Measurements from ENCODE around the gene MAST4.

MAST4 gene

DNA sequence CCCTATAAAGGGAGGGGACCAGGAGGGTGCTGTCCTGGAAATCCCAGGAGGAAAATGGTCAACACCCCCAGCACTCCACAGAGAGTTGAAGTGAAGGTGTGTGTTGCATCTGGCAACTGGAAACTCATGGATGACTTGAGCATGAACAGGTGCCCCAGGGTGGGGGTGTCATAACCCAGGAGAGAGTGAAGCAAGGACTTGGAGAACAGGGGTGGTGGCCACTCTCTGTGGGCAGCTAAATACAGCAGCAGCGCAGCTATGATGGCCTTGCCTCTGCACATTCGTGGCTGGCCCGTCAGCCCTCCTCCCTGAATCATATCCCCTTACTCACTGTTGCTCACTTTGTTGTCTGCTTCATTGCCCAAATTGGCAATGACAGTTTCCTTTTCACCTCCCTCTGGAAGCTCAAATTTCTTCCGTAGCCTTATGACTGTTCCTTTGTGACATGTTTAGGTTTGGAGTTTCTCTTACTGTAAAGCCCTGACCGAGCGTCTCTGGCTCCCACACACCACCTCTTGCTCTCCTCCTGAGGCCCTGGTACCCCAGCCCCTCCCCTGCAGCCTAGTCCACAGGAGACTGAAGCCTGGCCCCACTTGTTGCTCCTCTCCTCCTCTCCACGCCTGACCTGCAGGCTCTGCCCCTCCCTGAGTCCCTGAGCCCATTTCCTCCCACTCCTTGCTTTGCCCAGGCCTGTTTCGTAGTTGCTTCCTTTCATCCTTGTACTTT is 414.7 kb downstream of the MAST4 start:
- no peak for DNase-seq (ENCODE audit: low read depth in 1 of 2, low spot score in 1 of 2)
- Histone ChIP-seq H3K27ac (replicated peaks) (no peak overlapping the region), H3K27me3 (ENCODE audit: insufficient read depth, poor library complexity, severe bottlenecking) (no peaks in the 10 kb centered on the region), H3K4me3 (replicated peaks; ENCODE audit: insufficient read depth, low read length) (no peak overlapping the region)
- TF ChIP-seq POLR2AphosphoS5 (IDR thresholded peaks at IDR 0.05; ENCODE audit: low read depth) (no peak), GABPA (IDR thresholded peaks at IDR 0.05; ENCODE audit: low read depth) (no peak), SPI1 (IDR thresholded peaks at IDR 0.05; ENCODE audit: borderline replicate concordance, low read depth) (no peak), REST (IDR thresholded peaks at IDR 0.05; ENCODE audit: insufficient replicate concordance, low read depth) (no peak)
- TF ChIP-seq, protein P1, sequence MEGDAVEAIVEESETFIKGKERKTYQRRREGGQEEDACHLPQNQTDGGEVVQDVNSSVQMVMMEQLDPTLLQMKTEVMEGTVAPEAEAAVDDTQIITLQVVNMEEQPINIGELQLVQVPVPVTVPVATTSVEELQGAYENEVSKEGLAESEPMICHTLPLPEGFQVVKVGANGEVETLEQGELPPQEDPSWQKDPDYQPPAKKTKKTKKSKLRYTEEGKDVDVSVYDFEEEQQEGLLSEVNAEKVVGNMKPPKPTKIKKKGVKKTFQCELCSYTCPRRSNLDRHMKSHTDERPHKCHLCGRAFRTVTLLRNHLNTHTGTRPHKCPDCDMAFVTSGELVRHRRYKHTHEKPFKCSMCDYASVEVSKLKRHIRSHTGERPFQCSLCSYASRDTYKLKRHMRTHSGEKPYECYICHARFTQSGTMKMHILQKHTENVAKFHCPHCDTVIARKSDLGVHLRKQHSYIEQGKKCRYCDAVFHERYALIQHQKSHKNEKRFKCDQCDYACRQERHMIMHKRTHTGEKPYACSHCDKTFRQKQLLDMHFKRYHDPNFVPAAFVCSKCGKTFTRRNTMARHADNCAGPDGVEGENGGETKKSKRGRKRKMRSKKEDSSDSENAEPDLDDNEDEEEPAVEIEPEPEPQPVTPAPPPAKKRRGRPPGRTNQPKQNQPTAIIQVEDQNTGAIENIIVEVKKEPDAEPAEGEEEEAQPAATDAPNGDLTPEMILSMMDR (IDR thresholded peaks at IDR 0.05; ENCODE audit: insufficient read depth, low read length) = no peak

DNA sequence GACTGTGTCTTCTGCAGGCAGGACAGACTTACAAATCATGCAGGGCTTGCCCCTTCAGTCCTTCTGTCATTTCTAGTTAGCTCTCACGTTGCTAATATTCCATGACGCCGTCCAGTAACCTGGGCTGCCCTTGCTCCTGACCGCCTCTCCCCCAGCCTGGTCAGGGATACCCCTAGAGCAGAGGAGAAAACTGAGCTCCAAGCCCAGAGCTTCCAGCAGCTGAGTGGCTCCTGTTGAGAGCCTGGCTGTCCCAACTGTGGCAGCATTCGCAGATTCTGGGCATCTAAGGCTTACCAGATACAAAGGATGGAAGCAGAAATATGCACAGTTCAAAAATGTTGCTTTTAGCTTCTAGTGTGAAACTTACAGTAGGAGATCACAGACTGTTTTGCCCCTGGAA is 415.2 kb downstream of the MAST4 start:
- TF ChIP-seq POLR2AphosphoS5 (IDR thresholded peaks at IDR 0.05; ENCODE audit: low read depth) = no peak
- TF ChIP-seq, protein P1 (IDR thresholded peaks at IDR 0.05; ENCODE audit: insufficient read depth, low read length) = no peak
- TF ChIP-seq GABPA (IDR thresholded peaks at IDR 0.05; ENCODE audit: low read depth) = no peak
- no peak for TF ChIP-seq SPI1 (IDR thresholded peaks at IDR 0.05; ENCODE audit: borderline replicate concordance, low read depth)
- TF ChIP-seq REST (IDR thresholded peaks at IDR 0.05; ENCODE audit: insufficient replicate concordance, low read depth) = no peak
- no peak overlapping the region for H3K27ac ChIP-seq (replicated peaks)
- no peak overlapping the region for H3K4me3 ChIP-seq (replicated peaks; ENCODE audit: insufficient read depth, low read length)

DNA sequence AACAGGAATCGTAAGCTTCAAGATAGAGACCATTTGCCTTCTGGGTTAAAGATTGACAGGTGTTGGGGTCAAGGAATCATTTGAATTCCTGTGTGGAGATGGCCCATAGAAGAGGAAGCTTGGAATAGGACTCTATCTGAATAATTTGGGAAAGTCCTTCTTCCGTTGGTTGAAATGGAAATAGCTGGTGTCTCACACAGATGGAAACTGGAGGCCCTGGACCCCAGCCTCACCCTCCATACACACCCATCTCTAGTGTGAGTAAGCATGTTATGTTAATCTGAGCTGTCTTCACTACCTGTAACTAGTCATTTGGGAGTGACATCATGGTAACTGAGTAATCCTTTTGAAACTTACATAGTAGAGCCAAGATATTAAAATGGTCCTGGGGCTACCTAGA is 416.0 kb downstream of the MAST4 start:
- H3K27me3 ChIP-seq (ENCODE audit: insufficient read depth, poor library complexity, severe bottlenecking) = no peaks in the 10 kb centered on the region
- H3K4me3 ChIP-seq (replicated peaks; ENCODE audit: insufficient read depth, low read length) = no peak overlapping the region
- TF ChIP-seq SPI1 (IDR thresholded peaks at IDR 0.05; ENCODE audit: borderline replicate concordance, low read depth) (no peak), GABPA (IDR thresholded peaks at IDR 0.05; ENCODE audit: low read depth) (no peak), REST (IDR thresholded peaks at IDR 0.05; ENCODE audit: insufficient replicate concordance, low read depth) (no peak)
- TF ChIP-seq, protein P1 (IDR thresholded peaks at IDR 0.05; ENCODE audit: insufficient read depth, low read length) = no peak
- H3K27ac ChIP-seq (replicated peaks) = no peak overlapping the region
- DNase-seq (ENCODE audit: low read depth in 1 of 2, low spot score in 1 of 2) = no peak

More for the DNA sequence above, 415.2 kb downstream of the MAST4 start:
- no peak for DNase-seq (ENCODE audit: low read depth in 1 of 2, low spot score in 1 of 2)
- H3K27me3 ChIP-seq (ENCODE audit: insufficient read depth, poor library complexity, severe bottlenecking) = no peaks in the 10 kb centered on the region
